ENCODE measurements around the gene IL1R1. TPM values are rescaled to one million over a fixed set of nuclear protein-coding genes. Genes with fewer than 3 reads are reported as not detected.
A peak's percentile ranks its signal among the peaks of the same experiment; 100 is the strongest.

The IL1R1 gene
- total and polyA plus RNA-seq, 2 of the 4 experiments (the other 2 are of a cell fraction), result 6.5 to 13.8 TPM

DNA sequence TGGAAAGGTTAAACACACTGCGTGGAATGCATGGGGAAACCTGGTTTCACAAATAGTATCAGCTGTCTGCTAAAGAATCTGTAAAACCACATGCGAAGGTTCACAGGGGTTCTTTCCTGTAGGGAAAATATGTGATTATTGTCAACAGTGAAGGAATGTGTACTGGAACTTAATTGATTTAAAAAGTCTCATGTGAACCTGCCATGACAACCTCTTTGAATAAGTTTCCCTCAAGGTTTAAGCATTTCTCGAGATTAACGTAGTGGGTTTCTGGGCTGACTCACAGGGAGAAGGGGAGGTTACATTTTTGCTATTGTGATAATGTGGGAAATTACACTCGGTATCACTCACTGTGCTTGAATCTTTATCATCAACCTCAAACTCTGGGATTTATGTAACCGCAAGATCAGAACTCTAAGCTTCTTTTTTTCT lies 28.2 kb upstream of the IL1R1 start:
- peaks cover 20% of the 10 kb centered on the region for H3K36me3 ChIP-seq (ENCODE audit: control insufficient read depth, insufficient read depth, low read length)
- in situ Hi-C loops (cut with MboI; ENCODE audit: low sequenced_read_pairs) (no loop called here), dilution Hi-C loops (cut with HindIII; ENCODE audit: low sequenced_read_pairs, unreplicated experiment) (no loop called here), intact Hi-C loops (cut with micrococcal nuclease) (loop anchor here (1.0 kb wide), 1 partner anchor 8 kb away; no protein-coding TSS in a partner anchor)
- H3K79me1 ChIP-seq (ENCODE audit: low read depth in 1 of 2, low read length in 2 of 2), result peaks cover 8 to 29% of the 10 kb centered on the region in 2 experiments; a peak in 3 of 4 replicates
- peak overlapping the region; percentile 56 for H2BK5ac ChIP-seq (ENCODE audit: low read depth, low read length, poor library complexity, severe bottlenecking)
- H4K5ac ChIP-seq (ENCODE audit: low read depth, low read length), result peak overlapping the region; percentile 15; the same call in 1 of the 2 replicates
- peak overlapping the region; percentile 77 for H3K4me2 ChIP-seq (ENCODE audit: low read depth, low read length)
- H3K9me3 ChIP-seq (ENCODE audit: control insufficient read depth, insufficient read depth, low read length), result no peaks in the 10 kb centered on the region
- CTCF ChIA-PET, result interaction anchor here (1.6 kb wide), 1 partner anchor 94 kb away, joined by 4 read pairs; no protein-coding TSS in a partner anchor
- peak overlapping the region; percentile 44; the same call in 1 of the 2 replicates for H2BK120ac ChIP-seq (ENCODE audit: low read depth, low read length)
- peak overlapping the region; percentile 79; the same call in 2 of the 3 replicates for H2BK15ac ChIP-seq (ENCODE audit: low read depth, low read length)
- H2AK5ac ChIP-seq (ENCODE audit: low read depth, low read length), result no peak overlapping the region
- no peak overlapping the region for H3K14ac ChIP-seq (replicated peaks; ENCODE audit: low read depth, low read length)
- ATAC-seq (ENCODE audit: low read depth) (peak; percentile 67), DNase-seq (peak; percentile 94)
- H3K23ac ChIP-seq (ENCODE audit: low read depth, low read length), result no peak overlapping the region
- no peaks in the 10 kb centered on the region for H3K27me3 ChIP-seq (ENCODE audit: control insufficient read depth, insufficient read depth, low read length)
- no peak overlapping the region for H3K4me3 ChIP-seq (ENCODE audit: insufficient read depth, low read depth, low read length)
- no TSS peak for BruUV-seq (replicated peaks)
- peaks cover 11% of the 10 kb centered on the region for H3K9me1 ChIP-seq (ENCODE audit: insufficient read depth, low read length)
- no peak overlapping the region for H2AFZ ChIP-seq (replicated peaks; ENCODE audit: low read length, poor library complexity)
- H2AK9ac ChIP-seq (replicated peaks; ENCODE audit: low read depth, low read length, poor library complexity), result no peak overlapping the region
- peaks cover 30% of the 10 kb centered on the region for H3K4me1 ChIP-seq (ENCODE audit: control insufficient read depth, insufficient read depth, low read length)
- H3K27ac ChIP-seq (ENCODE audit: insufficient read depth, low read length), result peak overlapping the region; percentile 6; the same call in 1 of the 2 replicates
- H2BK20ac ChIP-seq (ENCODE audit: low read depth, low read length), result peak overlapping the region; percentile 64; the same call in 1 of the 2 replicates
- no peak overlapping the region for H4K8ac ChIP-seq (ENCODE audit: low read depth in 2 of 2, low read length in 2 of 2)
- H3K9ac ChIP-seq (ENCODE audit: low read depth, low read length), result no peak overlapping the region
- no peak overlapping the region for H3K56ac ChIP-seq (ENCODE audit: extremely low read depth, insufficient read depth, low read length)
- no peak overlapping the region for H4K91ac ChIP-seq (ENCODE audit: insufficient read depth, low read depth, low read length)
- 0 out of 2 replicates have a peak overlapping the region, but pooled peaks have one; percentile 15 for H3K4ac ChIP-seq (ENCODE audit: low read depth, low read length)
- no peaks in the 10 kb centered on the region for H4K20me1 ChIP-seq (ENCODE audit: insufficient read depth, low read length)
- H3K18ac ChIP-seq (ENCODE audit: low read depth, low read length), result peak overlapping the region; percentile 21; the same call in 1 of the 2 replicates
- TF ChIP-seq FOS (IDR thresholded peaks at IDR 0.05; ENCODE audit: low read depth, low read length), result peak; percentile 67
- TF ChIP-seq, protein P1, sequence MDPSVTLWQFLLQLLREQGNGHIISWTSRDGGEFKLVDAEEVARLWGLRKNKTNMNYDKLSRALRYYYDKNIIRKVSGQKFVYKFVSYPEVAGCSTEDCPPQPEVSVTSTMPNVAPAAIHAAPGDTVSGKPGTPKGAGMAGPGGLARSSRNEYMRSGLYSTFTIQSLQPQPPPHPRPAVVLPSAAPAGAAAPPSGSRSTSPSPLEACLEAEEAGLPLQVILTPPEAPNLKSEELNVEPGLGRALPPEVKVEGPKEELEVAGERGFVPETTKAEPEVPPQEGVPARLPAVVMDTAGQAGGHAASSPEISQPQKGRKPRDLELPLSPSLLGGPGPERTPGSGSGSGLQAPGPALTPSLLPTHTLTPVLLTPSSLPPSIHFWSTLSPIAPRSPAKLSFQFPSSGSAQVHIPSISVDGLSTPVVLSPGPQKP (IDR thresholded peaks at IDR 0.05; ENCODE audit: borderline replicate concordance, low read depth, low read length), result no peak
- peak; percentile 25 for TF ChIP-seq RAD21 (IDR thresholded peaks at IDR 0.05; ENCODE audit: low read length)
- 0 out of 2 replicates have a peak, but pooled peaks have one; percentile 27 for TF ChIP-seq POLR2A (IDR thresholded peaks at IDR 0.05; ENCODE audit: low read depth, low read length)
- POLR2A ChIA-PET (ENCODE audit: unreplicated experiment), result no interaction called here
- WGBS, 2 experiments (ENCODE audit: extremely low coverage in 2 of 2, insufficient read length in 1 of 2), result 100% methylated on average over 1 of the region's 6 CpGs; no CpG with 5 or more reads in 1 of the 2 experiments

Data from IMR-90 (cell line).